Measurements from ENCODE around the gene MPZL3.

The MPZL3 gene

DNA sequence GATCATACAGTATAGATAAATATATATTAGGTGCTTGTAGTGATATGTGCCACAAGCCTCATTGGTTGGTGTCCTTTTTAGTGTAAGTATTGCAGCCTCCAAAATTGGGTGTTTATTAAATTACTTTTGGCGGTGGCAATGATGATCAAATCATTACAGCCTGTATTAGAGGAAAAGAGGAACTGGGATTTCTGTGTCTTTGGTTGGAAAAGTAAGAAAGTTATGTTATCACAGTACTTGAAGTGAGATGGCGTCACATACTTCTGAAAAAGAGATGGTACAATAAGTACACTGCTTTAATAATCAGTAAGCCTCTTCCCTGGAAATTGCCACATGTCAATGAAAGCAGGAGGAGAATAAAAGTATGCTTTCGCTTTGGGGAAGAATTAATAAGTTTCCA lies 523 bp upstream of the MPZL3 start:
- Histone ChIP-seq H3K4ac (ENCODE audit: low read depth, low read length) (no peak overlapping the region), H3K27me3 (ENCODE audit: insufficient read depth, low read length, poor library complexity) (no peaks in the 10 kb centered on the region)

DNA sequence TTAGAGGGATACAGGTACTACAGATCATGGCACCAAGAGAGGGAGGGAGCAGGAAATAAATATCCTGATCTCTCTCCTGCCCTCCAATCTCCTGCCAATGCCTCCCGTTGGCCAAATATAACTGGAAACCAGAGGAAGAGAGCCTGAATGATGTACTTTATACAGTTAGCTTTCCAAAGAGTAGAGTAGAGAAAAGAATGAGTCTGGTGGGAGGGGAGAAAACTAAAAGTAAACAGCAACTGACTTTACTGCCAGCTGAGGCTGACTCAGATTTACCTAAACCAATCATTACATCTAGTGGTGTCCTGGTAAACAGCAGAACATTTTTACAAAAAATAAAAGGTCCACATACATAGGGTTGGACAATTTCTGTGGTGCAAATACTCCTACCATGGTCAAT lies 5.1 kb downstream of the MPZL3 start:
- Histone ChIP-seq H3K23ac (ENCODE audit: low read length) (no peak overlapping the region), H2BK15ac (replicated peaks; ENCODE audit: low read depth) (no peak overlapping the region), H3K4me3 (ENCODE audit: low read length) (no peak overlapping the region), H3K4me1 (ENCODE audit: control insufficient read depth, low read depth, low read length) (no peaks in the 10 kb centered on the region), H3K4me2 (ENCODE audit: low read length) (no peak overlapping the region), H2BK5ac (ENCODE audit: low read length) (no peak overlapping the region), H4K8ac (ENCODE audit: low read depth, low read length) (no peak overlapping the region), H3K79me2 (ENCODE audit: control insufficient read depth, insufficient read depth, low read length) (no peaks in the 10 kb centered on the region), H3K27ac (ENCODE audit: low read depth, low read length) (no peak overlapping the region), H3K36me3 (ENCODE audit: control insufficient read depth, insufficient read depth, low read length) (no peaks in the 10 kb centered on the region), H3K79me1 (ENCODE audit: low read length) (no peaks in the 10 kb centered on the region), H3K27me3 (ENCODE audit: insufficient read depth, low read length, poor library complexity) (no peaks in the 10 kb centered on the region), H3K18ac (ENCODE audit: low read length) (no peak overlapping the region), H3K56ac (ENCODE audit: low read length) (no peak overlapping the region), H2AK5ac (ENCODE audit: low read length) (no peak overlapping the region), H2BK120ac (ENCODE audit: low read depth, low read length) (no peak overlapping the region), H3K4ac (ENCODE audit: low read depth, low read length) (no peak overlapping the region), H3K9ac (ENCODE audit: low read length) (no peak overlapping the region), H4K5ac (ENCODE audit: low read length) (no peak overlapping the region)
- WGBS (ENCODE audit: extremely low coverage, insufficient coverage, low lambda C conversion rate) = no CpG with 5 or more reads among the region's 1 CpG
- DNase-seq = no peak

More for the DNA sequence above, 523 bp upstream of the MPZL3 start:
- Histone ChIP-seq H3K4me3 (ENCODE audit: low read length) (no peak overlapping the region), H3K56ac (ENCODE audit: low read length) (no peak overlapping the region), H3K9ac (ENCODE audit: low read length) (peak overlapping the region; percentile 2), H3K79me2 (ENCODE audit: control insufficient read depth, insufficient read depth, low read length) (no peaks in the 10 kb centered on the region), H3K36me3 (ENCODE audit: control insufficient read depth, insufficient read depth, low read length) (no peaks in the 10 kb centered on the region), H2BK120ac (ENCODE audit: low read depth, low read length) (no peak overlapping the region), H3K79me1 (ENCODE audit: low read length) (no peaks in the 10 kb centered on the region), H2BK5ac (ENCODE audit: low read length) (no peak overlapping the region), H4K8ac (ENCODE audit: low read depth, low read length) (no peak overlapping the region), H2AK5ac (ENCODE audit: low read length) (no peak overlapping the region), H2BK15ac (replicated peaks; ENCODE audit: low read depth) (no peak overlapping the region), H3K23ac (ENCODE audit: low read length) (no peak overlapping the region), H3K4me1 (ENCODE audit: control insufficient read depth, low read depth, low read length) (no peaks in the 10 kb centered on the region), H3K18ac (ENCODE audit: low read length) (no peak overlapping the region), H4K5ac (ENCODE audit: low read length) (peak overlapping the region; percentile 68), H3K27ac (ENCODE audit: low read depth, low read length) (no peak overlapping the region), H3K4me2 (ENCODE audit: low read length) (peak overlapping the region; percentile 0)
- no peak for DNase-seq
- WGBS (ENCODE audit: extremely low coverage, insufficient coverage, low lambda C conversion rate) = no CpG with 5 or more reads among the region's 3 CpGs

DNA sequence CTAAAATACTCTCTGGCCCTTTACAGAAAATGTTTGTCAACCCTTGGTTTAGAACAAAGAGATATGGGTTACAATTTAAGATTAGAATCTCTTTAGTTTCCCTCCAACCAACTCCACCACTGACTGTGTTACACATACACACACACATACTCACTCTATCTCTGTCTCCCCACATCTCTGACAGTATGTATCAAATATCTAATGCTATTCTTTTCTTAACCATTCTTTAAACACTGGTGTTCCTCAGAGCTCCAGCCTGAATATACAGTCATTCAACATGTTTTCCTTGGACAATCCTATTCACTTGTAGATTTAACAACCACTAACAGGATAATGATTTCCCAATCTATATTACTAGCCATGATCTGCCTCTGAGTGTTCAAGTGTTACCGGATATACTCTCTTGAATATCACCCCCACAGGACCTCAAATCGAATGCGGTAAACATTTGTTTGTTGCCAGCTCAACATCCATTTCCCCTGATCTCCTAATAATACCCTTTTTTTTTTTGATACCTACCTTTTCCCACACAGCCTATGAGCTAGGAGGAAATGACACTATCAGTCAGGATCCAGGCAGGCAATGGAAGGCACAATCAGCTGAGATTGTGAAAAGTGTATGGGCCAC lies 6.1 kb downstream of the MPZL3 start:
- Histone ChIP-seq H3K27me3 (ENCODE audit: insufficient read depth, low read length, poor library complexity) (no peaks in the 10 kb centered on the region), H3K27ac (ENCODE audit: low read depth, low read length) (no peak overlapping the region)
- WGBS (ENCODE audit: extremely low coverage, insufficient coverage, low lambda C conversion rate) = no CpG with 5 or more reads among the region's 3 CpGs

GRCh38 chr11:118243993-118244762 lies 8.0 kb downstream of the MPZL3 start:
- no peak overlapping the region for H3K27ac ChIP-seq (ENCODE audit: low read depth, low read length)
- no peak overlapping the region for H3K9ac ChIP-seq (ENCODE audit: low read length)
- H3K79me1 ChIP-seq (ENCODE audit: low read length) = no peaks in the 10 kb centered on the region
- no peak overlapping the region for H2AK5ac ChIP-seq (ENCODE audit: low read length)
- no peak overlapping the region for H3K23ac ChIP-seq (ENCODE audit: low read length)
- no peak overlapping the region for H3K18ac ChIP-seq (ENCODE audit: low read length)
- no peak overlapping the region for H4K8ac ChIP-seq (ENCODE audit: low read depth, low read length)
- H3K36me3 ChIP-seq (ENCODE audit: control insufficient read depth, insufficient read depth, low read length) = no peaks in the 10 kb centered on the region
- no peak overlapping the region for H2BK5ac ChIP-seq (ENCODE audit: low read length)
- no peak for DNase-seq
- no peak overlapping the region for H3K4me2 ChIP-seq (ENCODE audit: low read length)
- no peaks in the 10 kb centered on the region for H3K79me2 ChIP-seq (ENCODE audit: control insufficient read depth, insufficient read depth, low read length)
- H3K4me1 ChIP-seq (ENCODE audit: control insufficient read depth, low read depth, low read length) = no peaks in the 10 kb centered on the region
- H2BK120ac ChIP-seq (ENCODE audit: low read depth, low read length) = no peak overlapping the region
- H3K4ac ChIP-seq (ENCODE audit: low read depth, low read length) = no peak overlapping the region
- WGBS (ENCODE audit: extremely low coverage, insufficient coverage, low lambda C conversion rate) = no CpG with 5 or more reads among the region's 3 CpGs
- H3K27me3 ChIP-seq (ENCODE audit: insufficient read depth, low read length, poor library complexity) = no peaks in the 10 kb centered on the region
- H4K5ac ChIP-seq (ENCODE audit: low read length) = no peak overlapping the region
- H3K56ac ChIP-seq (ENCODE audit: low read length) = no peak overlapping the region
- H3K4me3 ChIP-seq (ENCODE audit: low read length) = no peak overlapping the region
- H2BK15ac ChIP-seq (replicated peaks; ENCODE audit: low read depth) = no peak overlapping the region

More for the DNA sequence above, 6.1 kb downstream of the MPZL3 start:
- Histone ChIP-seq H2BK120ac (ENCODE audit: low read depth, low read length) (no peak overlapping the region), H3K4me2 (ENCODE audit: low read length) (no peak overlapping the region), H3K4ac (ENCODE audit: low read depth, low read length) (no peak overlapping the region), H3K79me2 (ENCODE audit: control insufficient read depth, insufficient read depth, low read length) (no peaks in the 10 kb centered on the region), H3K9ac (ENCODE audit: low read length) (no peak overlapping the region), H3K23ac (ENCODE audit: low read length) (no peak overlapping the region), H2BK15ac (replicated peaks; ENCODE audit: low read depth) (no peak overlapping the region), H4K5ac (ENCODE audit: low read length) (no peak overlapping the region), H3K4me3 (ENCODE audit: low read length) (no peak overlapping the region), H3K79me1 (ENCODE audit: low read length) (no peaks in the 10 kb centered on the region), H3K56ac (ENCODE audit: low read length) (no peak overlapping the region), H2AK5ac (ENCODE audit: low read length) (no peak overlapping the region), H3K36me3 (ENCODE audit: control insufficient read depth, insufficient read depth, low read length) (no peaks in the 10 kb centered on the region), H3K18ac (ENCODE audit: low read length) (no peak overlapping the region), H2BK5ac (ENCODE audit: low read length) (no peak overlapping the region), H4K8ac (ENCODE audit: low read depth, low read length) (no peak overlapping the region), H3K4me1 (ENCODE audit: control insufficient read depth, low read depth, low read length) (no peaks in the 10 kb centered on the region)
- DNase-seq = no peak

DNA sequence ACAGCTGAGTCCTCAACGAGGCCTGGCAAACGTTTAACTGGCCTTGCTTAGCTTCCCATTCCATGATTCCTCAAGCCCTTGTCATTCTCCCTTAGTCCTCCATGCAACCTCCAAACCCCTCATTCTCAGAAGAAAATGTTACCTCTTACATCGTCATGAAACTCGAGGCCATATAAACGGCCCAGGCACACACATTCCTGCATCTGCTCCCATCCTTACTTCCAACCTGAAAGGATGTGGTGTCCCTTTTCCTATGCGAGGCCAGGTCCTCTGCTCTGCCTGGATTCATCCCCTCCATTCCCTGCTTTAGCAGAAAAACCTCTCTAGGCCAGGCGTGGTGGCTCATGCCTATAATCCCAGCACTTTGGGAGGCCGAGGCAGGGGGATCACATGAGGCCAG lies 9.0 kb downstream of the MPZL3 start:
- no CpG with 5 or more reads among the region's 8 CpGs for WGBS (ENCODE audit: extremely low coverage, insufficient coverage, low lambda C conversion rate)
- H3K79me1 ChIP-seq (ENCODE audit: low read length) = no peaks in the 10 kb centered on the region
- no peaks in the 10 kb centered on the region for H3K36me3 ChIP-seq (ENCODE audit: control insufficient read depth, insufficient read depth, low read length)
- no peak overlapping the region for H3K23ac ChIP-seq (ENCODE audit: low read length)
- no peak overlapping the region for H4K5ac ChIP-seq (ENCODE audit: low read length)
- H2BK15ac ChIP-seq (replicated peaks; ENCODE audit: low read depth) = no peak overlapping the region
- H2BK120ac ChIP-seq (ENCODE audit: low read depth, low read length) = no peak overlapping the region
- DNase-seq = peak; percentile 22
- H3K79me2 ChIP-seq (ENCODE audit: control insufficient read depth, insufficient read depth, low read length) = no peaks in the 10 kb centered on the region
- H3K4me3 ChIP-seq (ENCODE audit: low read length) = no peak overlapping the region
- no peak overlapping the region for H4K8ac ChIP-seq (ENCODE audit: low read depth, low read length)
- H3K4me2 ChIP-seq (ENCODE audit: low read length) = no peak overlapping the region
- no peaks in the 10 kb centered on the region for H3K27me3 ChIP-seq (ENCODE audit: insufficient read depth, low read length, poor library complexity)
- H3K9ac ChIP-seq (ENCODE audit: low read length) = no peak overlapping the region
- no peak overlapping the region for H2BK5ac ChIP-seq (ENCODE audit: low read length)
- H3K56ac ChIP-seq (ENCODE audit: low read length) = no peak overlapping the region
- H3K4ac ChIP-seq (ENCODE audit: low read depth, low read length) = no peak overlapping the region
- H3K27ac ChIP-seq (ENCODE audit: low read depth, low read length) = no peak overlapping the region
- H3K18ac ChIP-seq (ENCODE audit: low read length) = no peak overlapping the region
- no peak overlapping the region for H2AK5ac ChIP-seq (ENCODE audit: low read length)
- H3K4me1 ChIP-seq (ENCODE audit: control insufficient read depth, low read depth, low read length) = no peaks in the 10 kb centered on the region

Measured in mesendoderm (in vitro differentiated cells).